Measurements from ENCODE around the gene ISYNA1. TPM values are rescaled to one million over a fixed set of nuclear protein-coding genes. Genes with fewer than 3 reads are reported as not detected.

ISYNA1 gene
- total and polyA plus RNA-seq, 2 of the 8 experiments (the other 6 are each of a cell fraction or from before 2014, with no cell fraction given): 207 to 264 TPM

- no peak for TF ChIP-seq CEBPB (IDR thresholded peaks at IDR 0.05; ENCODE audit: low read depth, low read length)
- peak; percentile 84 to 93 (median 89) for TF ChIP-seq CTCF (IDR thresholded peaks at IDR 0.05; ENCODE audit: control extremely low read depth in 1 of 3, insufficient read depth in 1 of 3, low read depth in 1 of 3, low read length in 3 of 3)
- TF ChIP-seq BACH1 (IDR thresholded peaks at IDR 0.05; ENCODE audit: low read length): no peak
- peak; percentile 39; the same call in 1 of the 2 replicates for TF ChIP-seq GABPA (IDR thresholded peaks at IDR 0.05; ENCODE audit: borderline replicate concordance, insufficient read depth, low read length)
- TF ChIP-seq CBX5 (IDR thresholded peaks at IDR 0.05; ENCODE audit: low read depth, low read length): no peak
- TF ChIP-seq KDM4A (IDR thresholded peaks at IDR 0.05; ENCODE audit: low read depth, low read length, severe bottlenecking): no peak
- TF ChIP-seq YY1 (IDR thresholded peaks at IDR 0.05; ENCODE audit: low read depth, low read length): peak; percentile 59; the same call in 1 of the 2 replicates
- TF ChIP-seq CREB1 (IDR thresholded peaks at IDR 0.05): peak; percentile 61
- 0 out of 4 replicates have a peak, but pooled peaks of 1 of the 2 experiments have one; percentile 19 for TF ChIP-seq HDAC2 (IDR thresholded peaks at IDR 0.05; ENCODE audit: borderline replicate concordance in 1 of 2, low read depth in 2 of 2, low read length in 2 of 2)
- no peak for TF ChIP-seq CBX8 (IDR thresholded peaks at IDR 0.05; ENCODE audit: borderline replicate concordance, low read depth, low read length)
Measured at GRCh38 chr19:18385675-18386542, 52.0 kb downstream of the ISYNA1 start, which contains the start of gene GDF15 (continued).
